IMR-90 (cell line): ENCODE results near the gene IFI30. TPM values are rescaled to one million over a fixed set of nuclear protein-coding genes. Genes with fewer than 3 reads are reported as not detected.

Experiments used
- ATAC-seq: fragments of 200-7000 bp; cut with Tn5 transposase; 2 replicates; pipeline ENCODE4 v1.9.1; 2020; ENCODE audit warnings: low read depth, mild to moderate bottlenecking, moderate library complexity
- BruUV-seq: library from RNA; stranded (reverse); fragments of 400-500 nt; replicated peaks from 2 replicates; lab custom pipeline; 2021; lab: Mats Ljungman, UMichigan
- CTCF ChIA-PET: fragments of 300-600 bp; formaldehyde crosslinking; extraction: SDS; loops from one replicate; lab custom pipeline; 2021; ENCODE audit warnings: antibody characterized with exemption; lab: Yijun Ruan, JAX
- POLR2A ChIA-PET: fragments of 300-600 bp; sonication (Branson Sonifier 250); formaldehyde crosslinking; loops from one replicate; lab custom pipeline; 2022; ENCODE audit warnings: antibody characterized with exemption; ENCODE audit not compliant: unreplicated experiment; lab: Charles Lee
- DNase-seq: peaks from one replicate; pipeline ENCODE4 v3.0.0; 2013
- H2AFZ ChIP-seq: replicated peaks from 2 replicates; pipeline ENCODE3; 2013; ENCODE audit warnings: low read length, mild to moderate bottlenecking; ENCODE audit not compliant: poor library complexity
- H2AK5ac ChIP-seq: 2 replicates; pipeline ENCODE4 v1.6.1; 2013; ENCODE audit warnings: low read depth, low read length, inconsistent platforms
- H2AK9ac ChIP-seq: replicated peaks from 2 replicates; pipeline ENCODE3; 2013; ENCODE audit warnings: mild to moderate bottlenecking, low read depth, low read length, moderate library complexity; ENCODE audit not compliant: poor library complexity
- H2BK120ac ChIP-seq: 2 replicates; pipeline ENCODE4 v1.6.1; 2013; ENCODE audit warnings: low read depth, low read length, inconsistent platforms
- H2BK15ac ChIP-seq: 3 replicates; pipeline ENCODE4 v1.6.1; 2013; ENCODE audit warnings: low read depth, low read length, inconsistent platforms
- H2BK20ac ChIP-seq: 2 replicates; pipeline ENCODE4 v1.6.1; 2013; ENCODE audit warnings: low read depth, mild to moderate bottlenecking, inconsistent platforms, low read length, moderate library complexity
- H2BK5ac ChIP-seq: 2 replicates; pipeline ENCODE4 v1.6.1; 2013; ENCODE audit warnings: mild to moderate bottlenecking, low read depth, low read length, inconsistent platforms; ENCODE audit not compliant: poor library complexity, severe bottlenecking
- H3K14ac ChIP-seq: replicated peaks from 2 replicates; pipeline ENCODE4 v1.6.1; 2013; ENCODE audit warnings: low read depth, low read length, inconsistent platforms
- H3K18ac ChIP-seq: 2 replicates; pipeline ENCODE4 v1.6.1; 2013; ENCODE audit warnings: low read depth, low read length, control low read depth
- H3K23ac ChIP-seq: 2 replicates; pipeline ENCODE4 v1.6.1; 2013; ENCODE audit warnings: low read depth, low read length, inconsistent platforms
- H3K27ac ChIP-seq: 2 replicates; pipeline ENCODE4 v1.5.1; 2013; ENCODE audit warnings: mild to moderate bottlenecking, control low read depth, low read length; ENCODE audit not compliant: insufficient read depth
- H3K27me3 ChIP-seq: 2 replicates; pipeline ENCODE4 v1.6.1; 2013; ENCODE audit warnings: low read length; ENCODE audit not compliant: control insufficient read depth, insufficient read depth
- H3K36me3 ChIP-seq: 2 replicates; pipeline ENCODE4 v1.6.1; 2013; ENCODE audit warnings: low read length, mixed read lengths; ENCODE audit not compliant: control insufficient read depth, insufficient read depth
- H3K4ac ChIP-seq: 2 replicates; pipeline ENCODE4 v1.6.1; 2013; ENCODE audit warnings: low read depth, low read length, inconsistent platforms
- H3K4me1 ChIP-seq: 2 replicates; pipeline ENCODE4 v1.6.1; 2013; ENCODE audit warnings: low read length, mixed read lengths; ENCODE audit not compliant: control insufficient read depth, insufficient read depth
- H3K4me2 ChIP-seq: 2 replicates; pipeline ENCODE4 v1.6.1; 2013; ENCODE audit warnings: low read depth, mild to moderate bottlenecking, control low read depth, low read length, moderate library complexity
- H3K4me3 ChIP-seq: 2 replicates; pipeline ENCODE4 v1.5.1; 2013; ENCODE audit warnings: low read depth, mild to moderate bottlenecking, control low read depth, low read length, moderate library complexity; ENCODE audit not compliant: insufficient read depth
- H3K56ac ChIP-seq: 2 replicates; pipeline ENCODE4 v1.6.1; 2013; ENCODE audit warnings: low read length, inconsistent platforms; ENCODE audit not compliant: insufficient read depth; ENCODE audit errors: extremely low read depth
- H3K79me1 ChIP-seq, 2 experiments: 2 replicates each; pipeline ENCODE4 v1.6.1; 2013; ENCODE audit warnings: low read length in 2 of 2, inconsistent platforms in 1 of 2, low read depth in 1 of 2
- H3K9ac ChIP-seq: 2 replicates; pipeline ENCODE4 v1.6.1; 2013; ENCODE audit warnings: low read depth, low read length, control low read depth
- H3K9me1 ChIP-seq: 2 replicates; pipeline ENCODE4 v1.6.1; 2013; ENCODE audit warnings: low read length, inconsistent platforms; ENCODE audit not compliant: insufficient read depth
- H3K9me3 ChIP-seq: 2 replicates; pipeline ENCODE4 v1.6.1; 2013; ENCODE audit warnings: low read length; ENCODE audit not compliant: control insufficient read depth, insufficient read depth
- H4K20me1 ChIP-seq: 2 replicates; pipeline ENCODE4 v1.6.1; 2013; ENCODE audit warnings: low read length, inconsistent platforms; ENCODE audit not compliant: insufficient read depth
- H4K5ac ChIP-seq: 2 replicates; pipeline ENCODE4 v1.6.1; 2013; ENCODE audit warnings: mild to moderate bottlenecking, low read depth, low read length, control low read depth
- H4K8ac ChIP-seq, 2 experiments: 2 replicates each; pipeline ENCODE4 v1.6.1; 2013; ENCODE audit warnings: low read depth in 2 of 2, low read length in 2 of 2, control low read depth in 1 of 2, inconsistent platforms in 1 of 2
- H4K91ac ChIP-seq: 2 replicates; pipeline ENCODE4 v1.6.1; 2013; ENCODE audit warnings: low read depth, low read length, inconsistent platforms; ENCODE audit not compliant: insufficient read depth
- BHLHE40 ChIP-seq: fragments of 150-350 bp; IDR thresholded peaks from 2 replicates; pipeline ENCODE4 v1.6.1; 2016; ENCODE audit warnings: mild to moderate bottlenecking, low read depth, low read length
- CEBPB ChIP-seq: IDR thresholded peaks from 2 replicates; pipeline ENCODE4 v1.6.1; 2012; ENCODE audit warnings: low read depth, low read length, improper control_type of control experiment
- CHD1 ChIP-seq: IDR thresholded peaks from 2 replicates; pipeline ENCODE4 v1.6.1; 2012; ENCODE audit warnings: low read depth, low read length, improper control_type of control experiment
- FOS ChIP-seq: fragments of 150-350 bp; IDR thresholded peaks from 2 replicates; pipeline ENCODE4 v1.6.1; 2016; ENCODE audit warnings: low read depth, low read length
- MAFK ChIP-seq: IDR thresholded peaks from 2 replicates; pipeline ENCODE4 v1.6.1; 2012; ENCODE audit warnings: low read depth, low read length, improper control_type of control experiment
- MXI1 ChIP-seq: IDR thresholded peaks from 2 replicates; pipeline ENCODE4 v1.6.1; 2012; ENCODE audit warnings: low read depth, mild to moderate bottlenecking, low read length, moderate library complexity, borderline replicate concordance
- NFE2L2 ChIP-seq: fragments of 150-350 bp; IDR thresholded peaks from 2 replicates; pipeline ENCODE4 v1.6.1; 2016; ENCODE audit warnings: low read depth, mild to moderate bottlenecking, low read length
- POLR2A ChIP-seq: IDR thresholded peaks from 2 replicates; pipeline ENCODE4 v1.6.1; 2012; ENCODE audit warnings: mild to moderate bottlenecking, low read depth, low read length
- RAD21 ChIP-seq: IDR thresholded peaks from 2 replicates; pipeline ENCODE4 v1.6.1; 2012; ENCODE audit warnings: low read length, improper control_type of control experiment
- RCOR1 ChIP-seq: IDR thresholded peaks from 2 replicates; pipeline ENCODE4 v1.6.1; 2012; ENCODE audit warnings: mild to moderate bottlenecking, low read length, improper control_type of control experiment; ENCODE audit not compliant: insufficient replicate concordance
- RFX5 ChIP-seq: IDR thresholded peaks from 2 replicates; pipeline ENCODE4 v1.8.0; 2012; ENCODE audit warnings: low read depth, mild to moderate bottlenecking, low read length, moderate library complexity
- SMC3 ChIP-seq: fragments of 150-350 bp; IDR thresholded peaks from 2 replicates; pipeline ENCODE4 v1.6.1; 2016; ENCODE audit warnings: low read depth, mild to moderate bottlenecking, antibody characterized with exemption, low read length, moderate library complexity
- WGBS, 2 experiments: methylation state at CpG; one replicate each; pipeline versions ENCODE4 v1.1.5 to v1.1.7; 2013; ENCODE audit warnings: missing lambda C conversion rate in 2 of 2; ENCODE audit not compliant: insufficient read length in 1 of 2; ENCODE audit errors: extremely low coverage in 2 of 2; 5-methylcytosine and 5-hydroxymethylcytosine counted together
- dilution Hi-C: fragments of 300-500 bp; cut with HindIII; formaldehyde crosslinking; loops from one replicate; pipeline ENCODE4 v1.14.3; 2018; ENCODE audit warnings: low sequenced_read_pairs; ENCODE audit not compliant: unreplicated experiment
- in situ Hi-C: fragments of 300-500 bp; cut with MboI; formaldehyde crosslinking; loops from 3 replicates; pipeline ENCODE4 v1.14.3; 2019; ENCODE audit warnings: low sequenced_read_pairs, inconsistent platforms, mixed read lengths
- intact Hi-C: fragments of 100-400 bp; cut with micrococcal nuclease; formaldehyde crosslinking; loops from 2 replicates; pipeline ENCODE4 v1.10.0; 2022
- polyA plus RNA-seq, 3 experiments: library from polyadenylated mRNA; depleted of rRNA; stranded (reverse); fragments of >200 nt; gene quantifications; 2 replicates each; pipeline ENCODE4 v1.2.3, GENCODE V29; 2012; ENCODE audit warnings: low replicate concordance in 1 of 3
- total RNA-seq: library from RNA; depleted of rRNA; stranded (reverse); fragments of >200 nt; gene quantifications from 2 replicates; pipeline ENCODE4 v1.2.3, GENCODE V29; 2012
- TF ChIP-seq, protein P1 (sequence below): conservative IDR thresholded peaks from 2 replicates; pipeline ENCODE4 v1.5.1; 2012; ENCODE audit warnings: mild to moderate bottlenecking, low read depth, low read length, improper control_type of control experiment
- TF ChIP-seq, protein P2 (sequence below): fragments of 150-350 bp; IDR thresholded peaks from 2 replicates; pipeline ENCODE4 v1.6.1; 2016; ENCODE audit warnings: low read depth, mild to moderate bottlenecking, low read length, moderate library complexity, borderline replicate concordance
- TF ChIP-seq, protein P3 (sequence below): fragments of 150-350 bp; IDR thresholded peaks from 2 replicates; pipeline ENCODE4 v1.6.1; 2017; ENCODE audit warnings: mild to moderate bottlenecking, antibody characterized with exemption, low read length, low read depth

Gene IFI30
- total and polyA plus RNA-seq, 2 of the 4 experiments (the other 2 are of a cell fraction): 2.3 TPM

DNA sequence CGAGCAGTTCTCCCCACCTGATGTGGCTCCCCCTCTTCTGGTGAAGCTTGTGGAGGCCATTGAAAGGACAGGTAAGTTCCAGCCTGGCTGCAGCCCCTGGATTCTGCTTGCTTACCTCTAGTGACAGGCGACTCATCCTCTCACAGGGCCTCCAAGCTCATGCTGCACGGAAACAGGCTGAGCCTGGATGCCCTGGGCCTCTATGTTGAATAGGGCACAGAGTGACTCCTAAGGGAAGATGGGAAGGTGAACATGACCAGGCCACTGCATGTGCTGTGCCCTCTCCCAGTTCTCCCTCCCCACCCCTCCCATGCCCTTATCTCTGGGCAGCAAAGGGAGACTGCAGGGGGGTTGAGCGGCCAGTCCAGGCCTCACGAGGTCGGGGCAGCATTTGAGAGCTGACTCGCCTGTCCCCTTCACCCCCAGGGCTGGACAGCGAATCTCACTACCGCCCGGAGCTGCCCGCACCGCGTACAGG is 13.1 kb upstream of the IFI30 start:
- no peak overlapping the region for H3K9ac ChIP-seq
- intact Hi-C loops: no loop called here

More for the DNA sequence above, 13.1 kb upstream of the IFI30 start:
- H3K4me1 ChIP-seq: peaks cover 15% of the 10 kb centered on the region
- H2AK5ac ChIP-seq: peak overlapping the region; percentile 14; the same call in 1 of the 2 replicates
- DNase-seq: no peak
- H4K5ac ChIP-seq: no peak overlapping the region
- H2BK120ac ChIP-seq: no peak overlapping the region
- POLR2A ChIA-PET: no interaction called here
- 0 out of 2 replicates have a peak overlapping the region, but pooled peaks have one; percentile 6 for H3K56ac ChIP-seq
- no peak overlapping the region for H2BK15ac ChIP-seq
- in situ Hi-C loops: no loop called here
- peaks cover 11% of the 10 kb centered on the region for H4K20me1 ChIP-seq
- no peaks in the 10 kb centered on the region for H3K27me3 ChIP-seq
- H3K36me3 ChIP-seq: peaks cover 33% of the 10 kb centered on the region
- H2BK20ac ChIP-seq: no peak overlapping the region
- H3K4ac ChIP-seq: no peak overlapping the region
- H3K9me3 ChIP-seq: no peaks in the 10 kb centered on the region
- peak overlapping the region; percentile 90 for H2AK9ac ChIP-seq
- WGBS, 2 experiments: no CpG with 5 or more reads among the region's 13 CpGs
- no peak overlapping the region for H4K91ac ChIP-seq
- H3K4me2 ChIP-seq: no peak overlapping the region; the same call in 1 of the 2 replicates
- BruUV-seq: no TSS peak
- no peak overlapping the region; the same call in 1 of the 2 replicates for H3K18ac ChIP-seq
- no peak overlapping the region for H3K14ac ChIP-seq
- H2BK5ac ChIP-seq: no peak overlapping the region
- ATAC-seq: no peak
- H3K23ac ChIP-seq: no peak overlapping the region
- H4K8ac ChIP-seq: no peak overlapping the region; a peak in 1 of 4 replicates
- H3K9me1 ChIP-seq: peaks cover 11% of the 10 kb centered on the region
- TF ChIP-seq CHD1: no peak
- TF ChIP-seq NFE2L2: no peak
- no peak for TF ChIP-seq POLR2A
- no peak for TF ChIP-seq RAD21
- no peak for TF ChIP-seq RFX5
- no peak for TF ChIP-seq CEBPB
- no peak for TF ChIP-seq SMC3
- TF ChIP-seq, protein P1, sequence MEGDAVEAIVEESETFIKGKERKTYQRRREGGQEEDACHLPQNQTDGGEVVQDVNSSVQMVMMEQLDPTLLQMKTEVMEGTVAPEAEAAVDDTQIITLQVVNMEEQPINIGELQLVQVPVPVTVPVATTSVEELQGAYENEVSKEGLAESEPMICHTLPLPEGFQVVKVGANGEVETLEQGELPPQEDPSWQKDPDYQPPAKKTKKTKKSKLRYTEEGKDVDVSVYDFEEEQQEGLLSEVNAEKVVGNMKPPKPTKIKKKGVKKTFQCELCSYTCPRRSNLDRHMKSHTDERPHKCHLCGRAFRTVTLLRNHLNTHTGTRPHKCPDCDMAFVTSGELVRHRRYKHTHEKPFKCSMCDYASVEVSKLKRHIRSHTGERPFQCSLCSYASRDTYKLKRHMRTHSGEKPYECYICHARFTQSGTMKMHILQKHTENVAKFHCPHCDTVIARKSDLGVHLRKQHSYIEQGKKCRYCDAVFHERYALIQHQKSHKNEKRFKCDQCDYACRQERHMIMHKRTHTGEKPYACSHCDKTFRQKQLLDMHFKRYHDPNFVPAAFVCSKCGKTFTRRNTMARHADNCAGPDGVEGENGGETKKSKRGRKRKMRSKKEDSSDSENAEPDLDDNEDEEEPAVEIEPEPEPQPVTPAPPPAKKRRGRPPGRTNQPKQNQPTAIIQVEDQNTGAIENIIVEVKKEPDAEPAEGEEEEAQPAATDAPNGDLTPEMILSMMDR: no peak
- TF ChIP-seq RCOR1: no peak
- no peak for TF ChIP-seq FOS
- no peak for TF ChIP-seq BHLHE40
- TF ChIP-seq, protein P2, sequence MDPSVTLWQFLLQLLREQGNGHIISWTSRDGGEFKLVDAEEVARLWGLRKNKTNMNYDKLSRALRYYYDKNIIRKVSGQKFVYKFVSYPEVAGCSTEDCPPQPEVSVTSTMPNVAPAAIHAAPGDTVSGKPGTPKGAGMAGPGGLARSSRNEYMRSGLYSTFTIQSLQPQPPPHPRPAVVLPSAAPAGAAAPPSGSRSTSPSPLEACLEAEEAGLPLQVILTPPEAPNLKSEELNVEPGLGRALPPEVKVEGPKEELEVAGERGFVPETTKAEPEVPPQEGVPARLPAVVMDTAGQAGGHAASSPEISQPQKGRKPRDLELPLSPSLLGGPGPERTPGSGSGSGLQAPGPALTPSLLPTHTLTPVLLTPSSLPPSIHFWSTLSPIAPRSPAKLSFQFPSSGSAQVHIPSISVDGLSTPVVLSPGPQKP: no peak
- no peak for TF ChIP-seq MXI1
- TF ChIP-seq MAFK: no peak
- TF ChIP-seq, protein P3, sequence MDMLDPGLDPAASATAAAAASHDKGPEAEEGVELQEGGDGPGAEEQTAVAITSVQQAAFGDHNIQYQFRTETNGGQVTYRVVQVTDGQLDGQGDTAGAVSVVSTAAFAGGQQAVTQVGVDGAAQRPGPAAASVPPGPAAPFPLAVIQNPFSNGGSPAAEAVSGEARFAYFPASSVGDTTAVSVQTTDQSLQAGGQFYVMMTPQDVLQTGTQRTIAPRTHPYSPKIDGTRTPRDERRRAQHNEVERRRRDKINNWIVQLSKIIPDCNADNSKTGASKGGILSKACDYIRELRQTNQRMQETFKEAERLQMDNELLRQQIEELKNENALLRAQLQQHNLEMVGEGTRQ: no peak
- dilution Hi-C loops: no loop called here
- H3K79me1 ChIP-seq: peaks cover 11 to 34% of the 10 kb centered on the region in 2 experiments
- CTCF ChIA-PET: interaction anchor here (1.1 kb wide), 1 partner anchor 93 kb away, joined by 3 read pairs; no protein-coding TSS in a partner anchor
- H2AFZ ChIP-seq: peak overlapping the region; percentile 87
- no peak overlapping the region for H3K4me3 ChIP-seq
- no peak overlapping the region for H3K27ac ChIP-seq
